H4 (cell line): ENCODE results near the gene ACOX3. TPM values are rescaled to one million over a fixed set of nuclear protein-coding genes. Genes with fewer than 3 reads are reported as not detected.

ENCODE experiments used
- DNase-seq: peaks from one replicate; pipeline ENCODE4 v3.0.0-alpha.2; 2015; ENCODE audit warnings: low spot score
- total RNA-seq: library from RNA; depleted of rRNA; stranded (reverse); fragments of >200 nt; shearing (Covaris generic); gene quantifications from 2 replicates; pipeline ENCODE4 v1.2.3, GENCODE V29; 2014

Gene ACOX3
- total RNA-seq, 1 experiment from 2014 or later, result 23.4 TPM

- DNase-seq, result peak; percentile 66
These were observed 28.4 kb upstream of the ACOX3 start for GRCh38 chr4:8468746-8469535.

- DNase-seq, result no peak
These were observed 26.5 kb upstream of the ACOX3 start for GRCh38 chr4:8467016-8467415.

GRCh38 chr4:8465615-8466611 lies 25.4 kb upstream of the ACOX3 start:
- no peak for DNase-seq

- no peak for DNase-seq
These were observed 23.9 kb upstream of the ACOX3 start for GRCh38 chr4:8464381-8464780.

- DNase-seq, result no peak
These were observed 23.3 kb upstream of the ACOX3 start for GRCh38 chr4:8463811-8464210.

GRCh38 chr4:8461616-8462015 lies 21.1 kb upstream of the ACOX3 start:
- no peak for DNase-seq

GRCh38 chr4:8461086-8461485 lies 20.6 kb upstream of the ACOX3 start:
- no peak for DNase-seq

- no peak for DNase-seq
These were observed 19.4 kb upstream of the ACOX3 start for GRCh38 chr4:8459867-8460445.

GRCh38 chr4:8457646-8458252 lies 17.2 kb upstream of the ACOX3 start:
- DNase-seq, result no peak

GRCh38 chr4:8453957-8454356 lies 13.4 kb upstream of the ACOX3 start:
- no peak for DNase-seq

- no peak for DNase-seq
These were observed 11.1 kb upstream of the ACOX3 start for GRCh38 chr4:8451440-8452182.

GRCh38 chr4:8446122-8446521 lies 5.6 kb upstream of the ACOX3 start:
- no peak for DNase-seq

GRCh38 chr4:8443801-8444200 lies 3.3 kb upstream of the ACOX3 start:
- no peak for DNase-seq

- no peak for DNase-seq
These were observed 2.3 kb upstream of the ACOX3 start for GRCh38 chr4:8442596-8443358.

- DNase-seq, result no peak
These were observed 1.1 kb upstream of the ACOX3 start for GRCh38 chr4:8441499-8442091.

GRCh38 chr4:8439914-8440491 lies 520 bp downstream of the ACOX3 start:
- DNase-seq, result peak; percentile 65

GRCh38 chr4:8439168-8439567 lies 1.4 kb downstream of the ACOX3 start:
- DNase-seq, result peak; percentile 21

- no peak for DNase-seq
These were observed 1.8 kb downstream of the ACOX3 start for GRCh38 chr4:8438743-8439142.

GRCh38 chr4:8437281-8437680 lies 3.2 kb downstream of the ACOX3 start:
- no peak for DNase-seq
